Caco-2 (cell line): ENCODE results near the gene EYA3. TPM values are rescaled to one million over a fixed set of nuclear protein-coding genes. Genes with fewer than 3 reads are reported as not detected.

Experiments used
- BruUV-seq: library from RNA; stranded (reverse); fragments of 400-500 nt; replicated peaks from 2 replicates; lab custom pipeline; 2021; lab: Mats Ljungman, UMichigan
- CTCF ChIA-PET: fragments of 300-600 bp; sonication (Branson Sonifier 250); formaldehyde crosslinking; loops from one replicate; lab custom pipeline; 2022; ENCODE audit warnings: antibody characterized with exemption; lab: Charles Lee
- POLR2A ChIA-PET: fragments of 300-600 bp; sonication (Branson Sonifier 250); formaldehyde crosslinking; loops from one replicate; lab custom pipeline; 2022; ENCODE audit warnings: antibody characterized with exemption; lab: Charles Lee
- DNase-seq, 2 experiments: peaks; one replicate each; pipeline versions ENCODE4 v3.0.0 to v3.0.0-alpha.2; 2020 to 2022
- H3K27me3 ChIP-seq: replicated peaks from 2 replicates; pipeline ENCODE4 v1.6.0; 2011; ENCODE audit warnings: low read length; ENCODE audit not compliant: control insufficient read depth, insufficient read depth
- H3K36me3 ChIP-seq: 2 replicates; pipeline ENCODE4 v1.5.1; 2011; ENCODE audit warnings: low read length; ENCODE audit not compliant: control insufficient read depth, insufficient read depth
- H3K4me1 ChIP-seq: fragments of 250-450 bp; sonication (Bioruptor Pico); 2 replicates; pipeline ENCODE4 v1.5.1; 2020; ENCODE audit warnings: mild to moderate bottlenecking
- H3K4me3 ChIP-seq: 2 replicates; pipeline ENCODE4 v1.5.1; 2011; ENCODE audit warnings: low read depth, mild to moderate bottlenecking, control low read depth, low read length
- H3K9me3 ChIP-seq: fragments of 250-450 bp; sonication (Bioruptor Pico); 2 replicates; pipeline ENCODE4 v1.5.1; 2020; ENCODE audit warnings: mild to moderate bottlenecking, moderate library complexity
- H3K27ac Mint-ChIP-seq: one replicate; pipeline ENCODE4 v1.8.0; 2022; ENCODE audit warnings: mixed read lengths; ENCODE audit not compliant: unreplicated experiment
- H3K27me3 Mint-ChIP-seq: one replicate; pipeline ENCODE4 v1.8.0; 2022; ENCODE audit warnings: mixed read lengths; ENCODE audit not compliant: insufficient read depth, unreplicated experiment
- H3K36me3 Mint-ChIP-seq: one replicate; pipeline ENCODE4 v1.8.0; 2022; ENCODE audit warnings: mild to moderate bottlenecking, mixed read lengths; ENCODE audit not compliant: insufficient read depth, unreplicated experiment
- H3K4me1 Mint-ChIP-seq: one replicate; pipeline ENCODE4 v1.8.0; 2022; ENCODE audit warnings: low read depth, mixed read lengths; ENCODE audit not compliant: unreplicated experiment
- H3K4me3 Mint-ChIP-seq: one replicate; pipeline ENCODE4 v1.8.0; 2022; ENCODE audit warnings: mild to moderate bottlenecking, moderate library complexity, mixed read lengths; ENCODE audit not compliant: unreplicated experiment
- H3K9me3 Mint-ChIP-seq: one replicate; pipeline ENCODE4 v1.8.0; 2022; ENCODE audit warnings: mixed read lengths; ENCODE audit not compliant: unreplicated experiment
- intact Hi-C: fragments of 100-400 bp; cut with micrococcal nuclease; formaldehyde crosslinking; loops from one replicate; pipeline ENCODE4 v1.10.0; 2022; ENCODE audit not compliant: unreplicated experiment
- total RNA-seq: library from RNA; stranded (reverse); gene quantifications from 2 replicates; pipeline ENCODE4 v1.2.3, GENCODE V29; 2022
- TF ChIP-seq, protein P1 (sequence below), 2 experiments: fragments of 200-600 bp in 1 of 2; IDR thresholded peaks; 1 replicate in 1 of 2; 2 replicates in 1 of 2; pipeline versions ENCODE4 v1.5.1 to v1.8.0; 2011 to 2022; ENCODE audit warnings: antibody characterized with exemption in 1 of 2, control low read depth in 1 of 2, inconsistent platforms in 1 of 2, low read depth in 1 of 2, low read length in 1 of 2, mild to moderate bottlenecking in 1 of 2, moderate library complexity in 1 of 2; ENCODE audit not compliant: insufficient read depth in 1 of 2, severe bottlenecking in 1 of 2, unreplicated experiment in 1 of 2

EYA3 gene
- total RNA-seq, 1 experiment from 2014 or later, result 9.9 TPM

GRCh38 chr1:28087614-28088167, 719 bp downstream of the EYA3 start:
- Mint-ChIP-seq H3K27me3 (no peaks in the 10 kb centered on the region), H3K4me3 (peak overlapping the region; percentile 100), H3K4me1 (peaks cover 14% of the 10 kb centered on the region), H3K9me3 (no peaks in the 10 kb centered on the region), H3K36me3 (peaks cover 6% of the 10 kb centered on the region), H3K27ac (peak overlapping the region; percentile 98)
- DNase-seq, result peak in 1 of 2 experiments; percentile 19
- no peaks in the 10 kb centered on the region for H3K27me3 ChIP-seq
- H3K36me3 ChIP-seq, result no peaks in the 10 kb centered on the region
- POLR2A ChIA-PET, result interaction anchor here (1.3 to 1.6 kb wide), 2 partner anchors 17 to 494 kb away, joined by 3 to 5 read pairs; no protein-coding TSS in a partner anchor
- CTCF ChIA-PET, result interaction anchor here (1.2 to 1.6 kb wide), 2 partner anchors 121 to 230 kb away, joined by 5 to 13 read pairs; no protein-coding TSS in a partner anchor
- intact Hi-C loops, result no loop called here
- BruUV-seq, result no TSS peak
- H3K9me3 ChIP-seq, result no peaks in the 10 kb centered on the region
- TF ChIP-seq, protein P1, sequence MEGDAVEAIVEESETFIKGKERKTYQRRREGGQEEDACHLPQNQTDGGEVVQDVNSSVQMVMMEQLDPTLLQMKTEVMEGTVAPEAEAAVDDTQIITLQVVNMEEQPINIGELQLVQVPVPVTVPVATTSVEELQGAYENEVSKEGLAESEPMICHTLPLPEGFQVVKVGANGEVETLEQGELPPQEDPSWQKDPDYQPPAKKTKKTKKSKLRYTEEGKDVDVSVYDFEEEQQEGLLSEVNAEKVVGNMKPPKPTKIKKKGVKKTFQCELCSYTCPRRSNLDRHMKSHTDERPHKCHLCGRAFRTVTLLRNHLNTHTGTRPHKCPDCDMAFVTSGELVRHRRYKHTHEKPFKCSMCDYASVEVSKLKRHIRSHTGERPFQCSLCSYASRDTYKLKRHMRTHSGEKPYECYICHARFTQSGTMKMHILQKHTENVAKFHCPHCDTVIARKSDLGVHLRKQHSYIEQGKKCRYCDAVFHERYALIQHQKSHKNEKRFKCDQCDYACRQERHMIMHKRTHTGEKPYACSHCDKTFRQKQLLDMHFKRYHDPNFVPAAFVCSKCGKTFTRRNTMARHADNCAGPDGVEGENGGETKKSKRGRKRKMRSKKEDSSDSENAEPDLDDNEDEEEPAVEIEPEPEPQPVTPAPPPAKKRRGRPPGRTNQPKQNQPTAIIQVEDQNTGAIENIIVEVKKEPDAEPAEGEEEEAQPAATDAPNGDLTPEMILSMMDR (IDR thresholded peaks at IDR 0.05; ENCODE audit: insufficient read depth in 1 of 2, low read depth in 1 of 2, low read length in 1 of 2, severe bottlenecking in 1 of 2, unreplicated experiment in 1 of 2), result peak in 1 of 2 experiments; percentile 17
- H3K4me3 ChIP-seq, result peak overlapping the region; percentile 65
- 0 out of 2 replicates have a peak, but pooled peaks cover 6% of the 10 kb centered on the region for H3K4me1 ChIP-seq

GRCh38 chr1:28086651-28087050, 1.8 kb downstream of the EYA3 start:
- peak overlapping the region; percentile 100 for H3K4me3 Mint-ChIP-seq
- POLR2A ChIA-PET, result no interaction called here
- TF ChIP-seq, protein P1 (IDR thresholded peaks at IDR 0.05; ENCODE audit: insufficient read depth in 1 of 2, low read depth in 1 of 2, low read length in 1 of 2, severe bottlenecking in 1 of 2, unreplicated experiment in 1 of 2), result no peak
- intact Hi-C loops, result no loop called here
- CTCF ChIA-PET, result no interaction called here
- Histone ChIP-seq H3K4me1 (0 out of 2 replicates have a peak, but pooled peaks cover 6% of the 10 kb centered on the region), H3K27me3 (no peaks in the 10 kb centered on the region), H3K4me3 (no peak overlapping the region; the same call in 1 of the 2 replicates), H3K9me3 (no peaks in the 10 kb centered on the region), H3K36me3 (no peaks in the 10 kb centered on the region)
- DNase-seq, result no peak
- no peak overlapping the region for H3K27ac Mint-ChIP-seq
- H3K27me3 Mint-ChIP-seq, result no peaks in the 10 kb centered on the region
- peaks cover 6% of the 10 kb centered on the region for H3K36me3 Mint-ChIP-seq
- H3K9me3 Mint-ChIP-seq, result no peaks in the 10 kb centered on the region
- H3K4me1 Mint-ChIP-seq, result peaks cover 14% of the 10 kb centered on the region
- BruUV-seq, result no TSS peak

DNA sequence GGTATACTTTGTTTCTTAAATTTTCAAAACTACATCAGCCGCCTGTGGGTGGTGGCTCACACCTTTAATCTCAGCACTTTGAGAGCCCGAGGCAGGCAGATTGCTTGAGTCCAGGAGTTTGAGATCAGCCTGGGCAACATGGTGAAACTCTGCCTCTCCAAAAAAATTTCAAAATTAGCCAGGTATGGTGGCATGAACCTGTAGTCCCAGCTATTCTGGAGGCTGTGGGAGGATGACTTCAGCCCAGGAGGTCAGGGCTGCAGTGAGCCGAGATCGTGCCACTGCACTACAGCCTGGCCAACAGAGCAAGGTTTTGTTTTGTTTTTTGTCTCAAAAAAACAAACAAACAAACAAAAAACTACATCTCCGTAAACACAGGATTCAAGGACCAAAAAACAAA, 3.3 kb downstream of the EYA3 start:
- H3K4me1 Mint-ChIP-seq, result peaks cover 8% of the 10 kb centered on the region
- DNase-seq, result no peak
- H3K36me3 Mint-ChIP-seq, result peaks cover 6% of the 10 kb centered on the region
- CTCF ChIA-PET, result no interaction called here
- no peaks in the 10 kb centered on the region for H3K9me3 Mint-ChIP-seq
- intact Hi-C loops, result no loop called here
- no TSS peak for BruUV-seq
- H3K27me3 Mint-ChIP-seq, result no peaks in the 10 kb centered on the region
- no peaks in the 10 kb centered on the region for H3K9me3 ChIP-seq
- POLR2A ChIA-PET, result no interaction called here
- H3K27ac Mint-ChIP-seq, result no peak overlapping the region
- TF ChIP-seq, protein P1 (IDR thresholded peaks at IDR 0.05; ENCODE audit: insufficient read depth in 1 of 2, low read depth in 1 of 2, low read length in 1 of 2, severe bottlenecking in 1 of 2, unreplicated experiment in 1 of 2), result no peak
- H3K4me3 Mint-ChIP-seq, result no peak overlapping the region
- H3K4me1 ChIP-seq, result 0 out of 2 replicates have a peak, but pooled peaks cover 6% of the 10 kb centered on the region
- H3K4me3 ChIP-seq, result no peak overlapping the region
- no peaks in the 10 kb centered on the region for H3K36me3 ChIP-seq
- no peaks in the 10 kb centered on the region for H3K27me3 ChIP-seq
